Measurements from ENCODE around the gene MEGF9. TPM values are rescaled to one million over a fixed set of nuclear protein-coding genes. Genes with fewer than 3 reads are reported as not detected.

The MEGF9 gene
- total and polyA plus RNA-seq, 2 of the 13 experiments (the other 11 are each of a cell fraction or from before 2014, with no cell fraction given): 3.1 to 3.3 TPM

DNA sequence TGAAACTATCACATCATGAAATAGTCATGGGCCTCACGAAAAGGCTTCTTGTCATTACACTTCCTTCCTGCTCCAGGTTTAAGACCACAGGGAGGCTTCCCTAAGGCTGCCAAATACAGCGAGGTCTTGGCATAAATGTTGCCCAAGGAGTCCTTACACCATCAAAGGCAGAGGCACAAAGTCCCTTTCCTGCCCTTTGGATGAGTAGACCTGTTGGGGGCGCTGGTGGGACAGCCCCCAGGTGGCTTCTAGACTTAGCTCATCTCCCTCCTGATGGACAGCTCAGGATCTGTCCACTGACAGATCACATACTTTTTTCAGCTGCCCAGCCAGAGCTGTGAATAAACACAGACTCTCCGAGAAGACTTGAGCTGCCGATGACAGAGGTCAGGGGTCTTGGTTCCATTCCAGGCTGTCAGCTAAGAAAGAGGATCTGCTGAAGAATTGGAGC lies 15.5 kb upstream of the MEGF9 start (continued):
- TF ChIP-seq NFKBIZ (CRISPR knock-in tag; IDR thresholded peaks at IDR 0.05): no peak
- no peak for TF ChIP-seq ZKSCAN8 (CRISPR knock-in tag; IDR thresholded peaks at IDR 0.05; ENCODE audit: borderline replicate concordance)
- no peak for TF ChIP-seq TOPORS (CRISPR knock-in tag; IDR thresholded peaks at IDR 0.05)
- no peak for TF ChIP-seq SNAPC5 (CRISPR knock-in tag; IDR thresholded peaks at IDR 0.05; ENCODE audit: borderline replicate concordance)
- TF ChIP-seq TBP (CRISPR knock-in tag; IDR thresholded peaks at IDR 0.05): no peak
- peak; percentile 37; the same call in 1 of the 2 replicates for TF ChIP-seq SAP130 (CRISPR knock-in tag; IDR thresholded peaks at IDR 0.05; ENCODE audit: low read depth)
- no peak for TF ChIP-seq HNRNPL (IDR thresholded peaks at IDR 0.05; ENCODE audit: low read depth, low read length)
- TF ChIP-seq ZNF768 (CRISPR knock-in tag; IDR thresholded peaks at IDR 0.05): no peak
- TF ChIP-seq ZNF724P (CRISPR knock-in tag; IDR thresholded peaks at IDR 0.05; ENCODE audit: borderline replicate concordance): no peak
- no peak for TF ChIP-seq ZGPAT (CRISPR knock-in tag; IDR thresholded peaks at IDR 0.05)
- TF ChIP-seq SNAPC4 (CRISPR knock-in tag; IDR thresholded peaks at IDR 0.05): no peak
- no peak for TF ChIP-seq ZNF451 (CRISPR knock-in tag; IDR thresholded peaks at IDR 0.05)
- TF ChIP-seq, protein P1, sequence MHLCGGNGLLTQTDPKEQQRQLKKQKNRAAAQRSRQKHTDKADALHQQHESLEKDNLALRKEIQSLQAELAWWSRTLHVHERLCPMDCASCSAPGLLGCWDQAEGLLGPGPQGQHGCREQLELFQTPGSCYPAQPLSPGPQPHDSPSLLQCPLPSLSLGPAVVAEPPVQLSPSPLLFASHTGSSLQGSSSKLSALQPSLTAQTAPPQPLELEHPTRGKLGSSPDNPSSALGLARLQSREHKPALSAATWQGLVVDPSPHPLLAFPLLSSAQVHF (CRISPR knock-in tag; IDR thresholded peaks at IDR 0.05): no peak
- TF ChIP-seq FOXK1 (CRISPR knock-in tag; IDR thresholded peaks at IDR 0.05; ENCODE audit: borderline replicate concordance, low read depth): no peak
- TF ChIP-seq, protein P2, sequence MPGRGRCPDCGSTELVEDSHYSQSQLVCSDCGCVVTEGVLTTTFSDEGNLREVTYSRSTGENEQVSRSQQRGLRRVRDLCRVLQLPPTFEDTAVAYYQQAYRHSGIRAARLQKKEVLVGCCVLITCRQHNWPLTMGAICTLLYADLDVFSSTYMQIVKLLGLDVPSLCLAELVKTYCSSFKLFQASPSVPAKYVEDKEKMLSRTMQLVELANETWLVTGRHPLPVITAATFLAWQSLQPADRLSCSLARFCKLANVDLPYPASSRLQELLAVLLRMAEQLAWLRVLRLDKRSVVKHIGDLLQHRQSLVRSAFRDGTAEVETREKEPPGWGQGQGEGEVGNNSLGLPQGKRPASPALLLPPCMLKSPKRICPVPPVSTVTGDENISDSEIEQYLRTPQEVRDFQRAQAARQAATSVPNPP (CRISPR knock-in tag; IDR thresholded peaks at IDR 0.05): no peak
- TF ChIP-seq, protein P3, sequence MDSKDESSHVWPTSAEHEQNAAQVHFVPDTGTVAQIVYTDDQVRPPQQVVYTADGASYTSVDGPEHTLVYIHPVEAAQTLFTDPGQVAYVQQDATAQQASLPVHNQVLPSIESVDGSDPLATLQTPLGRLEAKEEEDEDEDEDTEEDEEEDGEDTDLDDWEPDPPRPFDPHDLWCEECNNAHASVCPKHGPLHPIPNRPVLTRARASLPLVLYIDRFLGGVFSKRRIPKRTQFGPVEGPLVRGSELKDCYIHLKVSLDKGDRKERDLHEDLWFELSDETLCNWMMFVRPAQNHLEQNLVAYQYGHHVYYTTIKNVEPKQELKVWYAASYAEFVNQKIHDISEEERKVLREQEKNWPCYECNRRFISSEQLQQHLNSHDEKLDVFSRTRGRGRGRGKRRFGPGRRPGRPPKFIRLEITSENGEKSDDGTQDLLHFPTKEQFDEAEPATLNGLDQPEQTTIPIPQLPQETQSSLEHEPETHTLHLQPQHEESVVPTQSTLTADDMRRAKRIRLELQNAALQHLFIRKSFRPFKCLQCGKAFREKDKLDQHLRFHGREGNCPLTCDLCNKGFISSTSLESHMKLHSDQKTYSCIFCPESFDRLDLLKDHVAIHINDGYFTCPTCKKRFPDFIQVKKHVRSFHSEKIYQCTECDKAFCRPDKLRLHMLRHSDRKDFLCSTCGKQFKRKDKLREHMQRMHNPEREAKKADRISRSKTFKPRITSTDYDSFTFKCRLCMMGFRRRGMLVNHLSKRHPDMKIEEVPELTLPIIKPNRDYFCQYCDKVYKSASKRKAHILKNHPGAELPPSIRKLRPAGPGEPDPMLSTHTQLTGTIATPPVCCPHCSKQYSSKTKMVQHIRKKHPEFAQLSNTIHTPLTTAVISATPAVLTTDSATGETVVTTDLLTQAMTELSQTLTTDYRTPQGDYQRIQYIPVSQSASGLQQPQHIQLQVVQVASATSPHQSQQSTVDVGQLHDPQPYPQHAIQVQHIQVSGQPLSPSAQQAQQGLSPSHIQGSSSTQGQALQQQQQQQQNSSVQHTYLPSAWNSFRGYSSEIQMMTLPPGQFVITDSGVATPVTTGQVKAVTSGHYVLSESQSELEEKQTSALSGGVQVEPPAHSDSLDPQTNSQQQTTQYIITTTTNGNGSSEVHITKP (CRISPR knock-in tag; IDR thresholded peaks at IDR 0.05; ENCODE audit: low read depth): no peak
- TF ChIP-seq ZEB1 (IDR thresholded peaks at IDR 0.05; ENCODE audit: insufficient replicate concordance, low read depth): no peak
